ENCODE data around the gene JUND.

- TF ChIP-seq CTCF (IDR thresholded peaks at IDR 0.05; ENCODE audit: low read depth, low read length) = no peak
- peak; percentile 51 for TF ChIP-seq POLR2A (IDR thresholded peaks at IDR 0.05; ENCODE audit: extremely low read depth, insufficient read length)
- peak; percentile 23; the same call in 1 of the 2 replicates for TF ChIP-seq MAX (IDR thresholded peaks at IDR 0.05; ENCODE audit: low read depth, low read length)
These were observed 23.3 kb upstream of the JUND start for GRCh38 chr19:18304458-18305310.

All from NB4 (cell line).